Measurements from ENCODE around the gene XRRA1. TPM values are rescaled to one million over a fixed set of nuclear protein-coding genes. Genes with fewer than 3 reads are reported as not detected.
A peak's percentile ranks its signal among the peaks of the same experiment; 100 is the strongest.

The XRRA1 gene
- total and polyA plus RNA-seq, 11 donors: 3.9 to 26.6 (median 13.1) TPM

GRCh38 chr11:74932169-74932568, 16.7 kb downstream of the XRRA1 start:
- H3K27ac ChIP-seq: no peak overlapping the region
- no peaks in the 10 kb centered on the region for H3K9me3 ChIP-seq
- TF ChIP-seq CTCF (IDR thresholded peaks at IDR 0.05) (no peak), POLR2A (IDR thresholded peaks at IDR 0.05) (no peak)
- H3K36me3 ChIP-seq: peaks cover 0 to 100% (median 52%) of the 10 kb centered on the region in 9 donors
- H3K4me3 ChIP-seq: no peak overlapping the region
- no peaks in the 10 kb centered on the region for H3K27me3 ChIP-seq
- ATAC-seq (no peak), DNase-seq (no peak)
- H3K4me1 ChIP-seq: peaks cover 0 to 6% (median 0%) of the 10 kb centered on the region in 12 donors
- intact Hi-C loops (cut with DNase I): loop anchor here in 5 of 10 donors (5.0 to 10.0 kb wide), 3 partner anchors 203 to 315 kb away; no protein-coding TSS in a partner anchor
- 76 to 82% (median 79%) methylated on average over 5 of the region's 5 CpGs for WGBS, 4 donors

DNA sequence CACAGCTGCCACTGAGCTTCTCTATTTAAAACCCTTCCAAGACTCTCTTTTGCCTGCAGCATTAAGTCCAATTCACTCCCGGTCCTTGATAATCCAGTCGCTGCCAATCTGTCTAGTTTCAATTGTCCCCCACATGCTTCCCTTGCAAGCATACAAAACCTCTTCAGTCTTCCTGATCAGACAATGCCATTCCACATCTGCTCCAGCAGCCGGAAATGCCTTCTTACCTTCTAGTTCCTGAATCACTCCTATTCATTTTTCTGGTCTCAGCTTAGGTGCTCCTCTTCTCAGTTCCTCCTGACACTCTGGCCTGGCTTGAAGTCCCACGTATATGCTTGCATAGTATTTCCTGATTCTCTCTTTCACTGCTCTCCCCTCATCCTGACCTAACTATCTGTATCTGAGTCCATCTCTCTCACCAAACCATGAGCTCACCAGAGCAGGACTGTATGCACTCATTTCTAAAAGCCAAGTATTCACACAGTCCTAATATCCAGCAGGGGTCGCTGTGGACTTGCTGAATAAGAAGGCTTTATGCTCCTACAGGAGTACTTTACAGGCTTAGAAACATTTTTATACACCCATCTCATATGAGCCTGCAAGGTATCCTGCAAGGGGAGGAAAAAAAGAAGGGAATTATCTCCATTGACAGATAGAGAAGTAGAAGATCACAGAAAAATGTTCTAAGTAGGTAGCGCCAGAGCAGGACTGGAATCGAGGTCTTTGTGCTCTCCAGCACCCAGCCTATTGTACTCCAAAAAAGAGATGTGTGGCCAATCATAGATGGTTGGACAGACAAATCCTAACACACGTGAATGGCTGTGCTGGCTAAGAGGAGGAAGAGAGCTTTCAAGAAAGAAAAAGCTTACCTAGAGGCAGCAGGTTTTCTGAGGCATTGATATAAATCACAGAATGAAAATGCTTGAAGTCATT, 19.2 kb downstream of the XRRA1 start:
- DNase-seq: peak in 4 of 5 donors; percentile 52 to 76 (median 61)
- WGBS, 4 donors: 55 to 61% (median 59%) methylated on average over 8 of the region's 8 CpGs
- Histone ChIP-seq H3K36me3 (peaks cover 0 to 99% (median 31%) of the 10 kb centered on the region in 9 donors), H3K27me3 (no peaks in the 10 kb centered on the region), H3K27ac (no peak overlapping the region), H3K9me3 (no peaks in the 10 kb centered on the region), H3K4me1 (no peaks in the 10 kb centered on the region), H3K4me3 (no peak overlapping the region)
- intact Hi-C loops (cut with DNase I): loop anchor here (1.0 to 10.0 kb wide), 11 partner anchors 101 to 319 kb away; no protein-coding TSS in a partner anchor
- TF ChIP-seq CTCF (IDR thresholded peaks at IDR 0.05): peak; percentile 70 to 89 (median 82)
- no peak for TF ChIP-seq POLR2A (IDR thresholded peaks at IDR 0.05)
- ATAC-seq: peak; percentile 71 to 90 (median 88)

DNA sequence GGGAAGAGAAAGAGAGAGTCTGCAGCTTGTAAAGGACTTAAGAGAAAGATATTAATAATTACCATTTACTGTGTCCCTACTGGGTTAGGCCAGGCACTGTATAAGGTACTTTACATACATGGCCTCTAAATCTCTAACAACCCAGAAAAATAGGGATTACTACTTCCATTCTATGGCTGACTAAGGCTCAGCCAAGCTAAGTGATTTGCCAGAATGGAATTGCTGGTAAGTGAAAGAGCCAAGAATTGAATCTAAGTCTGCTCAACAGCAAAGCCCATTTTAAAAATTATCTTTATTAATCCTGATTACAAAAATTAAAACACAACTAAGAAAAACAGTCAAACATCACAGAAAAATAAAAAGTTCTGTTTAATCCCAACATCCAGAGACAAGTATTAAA, 21.4 kb downstream of the XRRA1 start:
- peaks cover 0 to 88% (median 11%) of the 10 kb centered on the region in 9 donors for H3K36me3 ChIP-seq
- ATAC-seq: no peak

More for the DNA sequence above, 21.4 kb downstream of the XRRA1 start:
- DNase-seq: no peak
- Histone ChIP-seq H3K9me3 (no peaks in the 10 kb centered on the region), H3K27ac (no peak overlapping the region), H3K4me3 (no peak overlapping the region), H3K27me3 (no peaks in the 10 kb centered on the region), H3K4me1 (no peaks in the 10 kb centered on the region)
- intact Hi-C loops (cut with DNase I): loop anchor here in 6 of 10 donors (5.0 to 10.0 kb wide), 4 partner anchors 105 to 320 kb away; no protein-coding TSS in a partner anchor
- TF ChIP-seq POLR2A (IDR thresholded peaks at IDR 0.05) (no peak), CTCF (IDR thresholded peaks at IDR 0.05) (no peak)

All from heart left ventricle (tissue), 16 donors.